HepG2 (cell line): ENCODE data around the gene MMP25.

Experiments used
- CTCF ChIP-seq: sonication (generic); formaldehyde crosslinking; IDR thresholded peaks from 2 replicates; pipeline ENCODE4 v1.5.0; 2020; ENCODE audit warnings: mild to moderate bottlenecking, missing genetic modification reagents, moderate library complexity
- EZH2 ChIP-seq: conservative IDR thresholded peaks from 2 replicates; pipeline ENCODE4 v1.6.1; 2012; ENCODE audit warnings: mild to moderate bottlenecking, low read depth, low read length, moderate library complexity
- PBX2 ChIP-seq: IDR thresholded peaks from 2 replicates; pipeline ENCODE4 v1.6.1; 2016; ENCODE audit warnings: control low read depth
- PHF21A ChIP-seq: sonication (generic); formaldehyde crosslinking; IDR thresholded peaks from 2 replicates; pipeline ENCODE4 v1.5.0; 2020; ENCODE audit warnings: mild to moderate bottlenecking, missing genetic modification reagents
- POLR2A ChIP-seq, 2 experiments: IDR thresholded peaks; 2 replicates each; pipeline ENCODE4 v1.6.1; 2011; ENCODE audit warnings: low read depth in 2 of 2, low read length in 2 of 2, mild to moderate bottlenecking in 1 of 2, moderate library complexity in 1 of 2; ENCODE audit not compliant: insufficient read depth in 1 of 2
- POLR2AphosphoS2 ChIP-seq: IDR thresholded peaks from 2 replicates; pipeline ENCODE4 v1.6.1; 2011; ENCODE audit warnings: low read depth, low read length, improper control_type of control experiment
- RAD51 ChIP-seq: fragments of 450-650 bp; IDR thresholded peaks from 2 replicates; pipeline ENCODE4 v1.6.1; 2016; ENCODE audit warnings: borderline replicate concordance
- SMAD3 ChIP-seq: sonication (generic); formaldehyde crosslinking; IDR thresholded peaks from 2 replicates; pipeline ENCODE4 v1.4.0; 2020; ENCODE audit warnings: missing genetic modification reagents
- SOX6 ChIP-seq, 2 experiments: fragments of 450-650 bp in 1 of 2; sonication (generic) in 1 of 2; formaldehyde crosslinking in 1 of 2; IDR thresholded peaks; 2 replicates each; pipeline versions ENCODE4 v1.4.0 to v1.6.1; 2017 to 2020; ENCODE audit warnings: antibody characterized with exemption in 1 of 2, mild to moderate bottlenecking in 1 of 2, missing genetic modification reagents in 1 of 2
- TMF1 ChIP-seq: sonication (generic); formaldehyde crosslinking; IDR thresholded peaks from 2 replicates; pipeline ENCODE4 v1.8.1; 2022; ENCODE audit warnings: low read depth, missing genetic modification reagents

- TF ChIP-seq RAD51 (no peak), PHF21A (CRISPR knock-in tag) (no peak), TMF1 (CRISPR knock-in tag) (no peak), POLR2A (IDR thresholded peaks at IDR 0.05; ENCODE audit: insufficient read depth in 1 of 2, low read depth in 2 of 2, low read length in 2 of 2) (no peak), CTCF (no peak), SMAD3 (CRISPR knock-in tag) (no peak), POLR2AphosphoS2 (no peak), EZH2 (no peak), SOX6 (IDR thresholded peaks at IDR 0.05) (no peak), SOX6 (CRISPR knock-in tag; IDR thresholded peaks at IDR 0.05) (no peak), PBX2 (CRISPR knock-in tag) (no peak)
Measured at GRCh38 chr16:3023415-3023668, 23.0 kb upstream of the MMP25 start.
